ENCODE data around the gene SLC6A5.

DNA sequence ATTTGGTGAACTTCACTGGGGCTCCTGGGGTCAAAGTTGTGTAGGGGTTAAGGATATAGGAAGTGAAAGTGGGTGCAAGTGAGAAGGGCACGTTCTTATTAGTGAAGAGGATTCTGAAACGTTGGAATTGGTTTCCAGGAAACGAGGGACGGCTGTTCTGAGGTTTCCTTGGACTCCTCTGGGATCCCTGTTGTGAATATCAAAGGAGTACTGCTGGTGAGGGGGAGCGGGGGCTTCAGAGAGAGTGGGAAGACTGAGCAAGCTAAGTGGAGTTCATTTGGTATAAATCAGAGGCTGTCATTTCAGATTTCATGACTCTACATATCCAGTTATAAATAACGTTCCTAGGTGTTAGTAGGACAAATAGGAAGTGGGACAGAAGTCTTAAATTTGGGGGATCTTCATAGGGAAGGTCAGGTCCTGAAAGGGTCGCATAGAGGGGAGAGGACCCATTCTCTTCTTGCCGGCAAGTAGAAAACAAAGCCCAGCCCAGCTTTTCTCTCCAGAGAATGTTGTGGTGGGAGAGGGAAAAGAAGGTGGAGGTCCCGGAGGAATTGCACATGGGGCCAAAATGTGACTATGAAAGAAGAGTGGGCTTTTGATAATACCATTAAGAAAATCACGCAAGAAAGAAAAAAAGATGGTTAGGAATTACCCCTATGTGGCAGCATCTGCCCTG lies 68.9 kb downstream of the SLC6A5 start:
- TF ChIP-seq POLR2A (IDR thresholded peaks at IDR 0.05) (no peak), POLR2AphosphoS5 (IDR thresholded peaks at IDR 0.05) (no peak), CTCF (IDR thresholded peaks at IDR 0.05) (no peak), EP300 (IDR thresholded peaks at IDR 0.05; ENCODE audit: low read depth) (no peak)
